Keratinocyte (primary cell): ENCODE data around the gene FLRT1. TPM values are rescaled to one million over a fixed set of nuclear protein-coding genes. Genes with fewer than 3 reads are reported as not detected.

ENCODE experiments used
- DNase-seq: peaks from one replicate; pipeline ENCODE4 v3.0.0-alpha.2; 2011; ENCODE audit warnings: low read depth, missing footprints, low spot score
- FAIRE-seq: peaks from 2 replicates; lab custom pipeline; 2011; peaks lifted over from hg19 to GRCh38; lab: Jason Lieb, UNC
- H2AFZ ChIP-seq: 2 replicates; pipeline ENCODE4 v1.6.0; 2012; ENCODE audit warnings: low read length, control low read depth, inconsistent platforms; ENCODE audit not compliant: control insufficient read depth
- H3K27ac ChIP-seq: 2 replicates; pipeline ENCODE4 v1.5.1; 2011; ENCODE audit warnings: low read length; ENCODE audit not compliant: control insufficient read depth, insufficient read depth
- H3K27me3 ChIP-seq: 3 replicates; pipeline ENCODE4 v1.6.0; 2011; ENCODE audit warnings: low read length; ENCODE audit not compliant: control insufficient read depth, insufficient read depth; ENCODE audit errors: extremely low read depth
- H3K36me3 ChIP-seq, 2 experiments: 2 replicates in 1 of 2; 3 replicates in 1 of 2; pipeline ENCODE4 v1.5.1; 2011; ENCODE audit warnings: low read length in 2 of 2, mild to moderate bottlenecking in 1 of 2; ENCODE audit not compliant: control insufficient read depth in 2 of 2, insufficient read depth in 2 of 2; ENCODE audit errors: extremely low read depth in 1 of 2
- H3K4me1 ChIP-seq: 3 replicates; pipeline ENCODE4 v1.5.1; 2011; ENCODE audit warnings: low read length; ENCODE audit not compliant: control insufficient read depth, insufficient read depth; ENCODE audit errors: extremely low read depth
- H3K4me2 ChIP-seq: 3 replicates; pipeline ENCODE4 v1.6.0; 2011; ENCODE audit warnings: low read depth, low read length; ENCODE audit not compliant: control insufficient read depth, insufficient read depth; ENCODE audit errors: extremely low read depth
- H3K4me3 ChIP-seq, 3 experiments: fragments of 200-600 bp in 1 of 3; sonication (generic) in 1 of 3; 2 replicates in 2 of 3; 3 replicates in 1 of 3; pipeline ENCODE4 v1.5.1; 2011 to 2016; ENCODE audit warnings: low read length in 3 of 3, mild to moderate bottlenecking in 3 of 3, control low read depth in 2 of 3, inconsistent platforms in 1 of 3, low read depth in 1 of 3, mixed read lengths in 1 of 3, mixed run types in 1 of 3, moderate library complexity in 1 of 3; ENCODE audit not compliant: control insufficient read depth in 2 of 3, insufficient read depth in 2 of 3; ENCODE audit errors: extremely low read depth in 1 of 3
- H3K79me2 ChIP-seq: 2 replicates; pipeline ENCODE4 v1.6.0; 2012; ENCODE audit warnings: low read length; ENCODE audit not compliant: control insufficient read depth, insufficient read depth
- H3K9ac ChIP-seq: 3 replicates; pipeline ENCODE4 v1.6.0; 2011; ENCODE audit warnings: low read length; ENCODE audit not compliant: control insufficient read depth, insufficient read depth; ENCODE audit errors: extremely low read depth
- H3K9me1 ChIP-seq: 3 replicates; pipeline ENCODE4 v1.6.0; 2011; ENCODE audit warnings: low read length; ENCODE audit not compliant: control insufficient read depth, insufficient read depth; ENCODE audit errors: extremely low read depth
- H3K9me3 ChIP-seq: 2 replicates; pipeline ENCODE4 v1.5.1; 2012; ENCODE audit warnings: low read depth, low read length; ENCODE audit not compliant: control insufficient read depth
- H4K20me1 ChIP-seq: 3 replicates; pipeline ENCODE4 v1.6.0; 2011; ENCODE audit warnings: low read length; ENCODE audit not compliant: control insufficient read depth, insufficient read depth; ENCODE audit errors: extremely low read depth
- EZH2 ChIP-seq: IDR thresholded peaks from one replicate; pipeline ENCODE4 v1.6.1; 2012; ENCODE audit warnings: inconsistent platforms, mild to moderate bottlenecking, low read length, moderate library complexity
- dilution Hi-C: fragments of 300-500 bp; cut with MboI; formaldehyde crosslinking; loops from one replicate; pipeline ENCODE4 v1.7.0; 2020; ENCODE audit warnings: low sequenced_read_pairs; ENCODE audit not compliant: extremely low pct_ligation_motif_present
- polyA plus RNA-seq, 5 experiments: library from polyadenylated mRNA; depleted of rRNA in 3 of 5; stranded (reverse) in 3 of 5; stranded (forward) in 1 of 5; unstranded in 1 of 5; fragments of >200 nt; gene quantifications; 1 replicate in 1 of 5; 2 replicates in 3 of 5; 3 replicates in 1 of 5; pipeline versions ENCODE4 v1.2.1 to v1.2.3, GENCODE V29; 2011 to 2012; ENCODE audit warnings: missing spikeins in 2 of 5, low read depth in 1 of 5, low replicate concordance in 1 of 5
- TF ChIP-seq, protein P1 (sequence below), 3 experiments: IDR thresholded peaks in 1 of 3; conservative IDR thresholded peaks in 1 of 3; optimal IDR thresholded peaks in 1 of 3; 2 replicates in 2 of 3; 3 replicates in 1 of 3; pipeline versions ENCODE3 to v1.5.1; 2011; ENCODE audit warnings: low read length in 3 of 3, mild to moderate bottlenecking in 3 of 3, moderate library complexity in 2 of 3, control low read depth in 1 of 3, inconsistent platforms in 1 of 3; ENCODE audit not compliant: insufficient read depth in 2 of 3; ENCODE audit errors: extremely low read depth in 1 of 3

The FLRT1 gene
- polyA plus RNA-seq, 1 donor (not counting 4 experiments of a cell fraction or from before 2014, with no cell fraction given) = not detected

DNA sequence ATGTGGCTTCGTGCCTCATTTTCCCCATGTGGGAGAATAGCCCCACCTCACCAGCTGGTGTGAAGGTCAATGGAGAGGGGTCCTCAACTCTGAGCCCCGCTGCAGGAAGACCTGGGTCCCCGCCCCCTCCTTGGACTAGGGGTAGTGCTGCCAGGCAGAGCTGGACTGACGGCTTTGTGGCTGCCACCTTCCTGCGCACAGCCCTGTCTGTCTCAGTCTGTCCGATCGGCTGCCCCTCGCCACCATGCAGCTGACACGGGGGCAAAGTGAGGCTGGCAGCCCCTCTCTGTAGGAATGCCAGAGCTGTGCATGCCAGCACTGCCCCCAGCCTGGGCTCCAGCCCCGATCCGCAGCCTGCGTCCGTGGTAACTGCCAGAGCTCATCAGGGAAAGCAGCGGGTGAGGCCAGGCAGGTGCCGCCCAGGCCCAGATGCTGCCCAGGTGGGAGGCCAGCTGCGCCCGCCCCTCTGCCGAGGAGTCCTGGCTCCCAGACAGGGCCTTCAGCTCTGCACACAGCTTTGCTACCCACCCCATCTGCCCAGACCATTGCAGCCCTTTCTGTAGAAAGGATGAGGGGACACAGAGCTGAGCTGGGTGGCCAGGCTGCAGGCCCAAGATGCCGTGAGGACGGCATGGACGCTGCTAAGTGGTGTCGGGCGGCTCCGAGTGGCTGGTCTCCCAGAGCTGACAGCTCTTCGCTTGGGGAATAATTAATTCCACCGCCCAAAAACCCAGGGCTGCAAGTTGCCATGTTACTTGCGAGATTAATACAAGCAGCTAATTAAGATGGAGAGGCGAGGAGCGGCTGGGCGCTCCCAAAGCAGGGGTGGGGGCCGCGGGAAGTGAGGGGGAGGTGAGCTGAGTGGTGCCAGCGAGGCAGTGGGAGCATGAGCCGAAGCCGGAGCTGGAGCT lies 19.5 kb upstream of the FLRT1 start:
- Histone ChIP-seq H3K9ac (no peak overlapping the region), H3K36me3 (no peaks in the 10 kb centered on the region), H3K4me2 (no peak overlapping the region), H4K20me1 (no peaks in the 10 kb centered on the region), H2AFZ (no peak overlapping the region), H3K27ac (no peak overlapping the region), H3K79me2 (no peaks in the 10 kb centered on the region), H3K27me3 (peaks cover 21% of the 10 kb centered on the region), H3K4me3 (no peak overlapping the region), H3K9me1 (no peaks in the 10 kb centered on the region), H3K9me3 (no peaks in the 10 kb centered on the region), H3K4me1 (no peaks in the 10 kb centered on the region)
- TF ChIP-seq, protein P1, sequence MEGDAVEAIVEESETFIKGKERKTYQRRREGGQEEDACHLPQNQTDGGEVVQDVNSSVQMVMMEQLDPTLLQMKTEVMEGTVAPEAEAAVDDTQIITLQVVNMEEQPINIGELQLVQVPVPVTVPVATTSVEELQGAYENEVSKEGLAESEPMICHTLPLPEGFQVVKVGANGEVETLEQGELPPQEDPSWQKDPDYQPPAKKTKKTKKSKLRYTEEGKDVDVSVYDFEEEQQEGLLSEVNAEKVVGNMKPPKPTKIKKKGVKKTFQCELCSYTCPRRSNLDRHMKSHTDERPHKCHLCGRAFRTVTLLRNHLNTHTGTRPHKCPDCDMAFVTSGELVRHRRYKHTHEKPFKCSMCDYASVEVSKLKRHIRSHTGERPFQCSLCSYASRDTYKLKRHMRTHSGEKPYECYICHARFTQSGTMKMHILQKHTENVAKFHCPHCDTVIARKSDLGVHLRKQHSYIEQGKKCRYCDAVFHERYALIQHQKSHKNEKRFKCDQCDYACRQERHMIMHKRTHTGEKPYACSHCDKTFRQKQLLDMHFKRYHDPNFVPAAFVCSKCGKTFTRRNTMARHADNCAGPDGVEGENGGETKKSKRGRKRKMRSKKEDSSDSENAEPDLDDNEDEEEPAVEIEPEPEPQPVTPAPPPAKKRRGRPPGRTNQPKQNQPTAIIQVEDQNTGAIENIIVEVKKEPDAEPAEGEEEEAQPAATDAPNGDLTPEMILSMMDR (optimal IDR thresholded peaks at IDR 0.05 in 1 of 3, IDR thresholded peaks at IDR 0.05 in 1 of 3, conservative IDR thresholded peaks at IDR 0.05 in 1 of 3; ENCODE audit: extremely low read depth in 1 of 3, insufficient read depth in 2 of 3, low read length in 3 of 3) = no peak
- no peak for TF ChIP-seq EZH2
- dilution Hi-C loops = no loop called here
- no peak for DNase-seq
- FAIRE-seq = no peak

DNA sequence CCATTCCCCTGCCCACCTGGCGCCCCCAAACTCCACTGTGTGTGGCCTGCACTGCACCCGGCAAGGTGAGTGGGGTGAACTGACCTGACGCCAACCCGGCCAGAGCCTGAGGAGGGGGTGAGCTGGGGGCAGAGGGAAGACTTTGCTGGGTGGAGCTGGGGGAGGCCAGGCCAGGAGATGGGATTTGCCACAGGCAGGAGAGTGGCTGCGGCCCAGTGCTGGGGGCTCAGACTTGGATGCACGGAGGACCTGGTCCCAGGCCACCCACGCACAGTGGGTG lies 17.8 kb upstream of the FLRT1 start:
- H3K9ac ChIP-seq = no peak overlapping the region
- H3K4me2 ChIP-seq = no peak overlapping the region
- H2AFZ ChIP-seq = no peak overlapping the region
- no peaks in the 10 kb centered on the region for H3K36me3 ChIP-seq
- H4K20me1 ChIP-seq = no peaks in the 10 kb centered on the region
- no peak overlapping the region for H3K4me3 ChIP-seq
- H3K9me1 ChIP-seq = no peaks in the 10 kb centered on the region
- no peaks in the 10 kb centered on the region for H3K9me3 ChIP-seq
- no peaks in the 10 kb centered on the region for H3K79me2 ChIP-seq
- no peak for FAIRE-seq
- dilution Hi-C loops = no loop called here
- TF ChIP-seq, protein P1 (optimal IDR thresholded peaks at IDR 0.05 in 1 of 3, IDR thresholded peaks at IDR 0.05 in 1 of 3, conservative IDR thresholded peaks at IDR 0.05 in 1 of 3; ENCODE audit: extremely low read depth in 1 of 3, insufficient read depth in 2 of 3, low read length in 3 of 3) = no peak
- TF ChIP-seq EZH2 = no peak
- H3K27me3 ChIP-seq = peaks cover 21% of the 10 kb centered on the region
- no peak overlapping the region for H3K27ac ChIP-seq
- peaks cover 4% of the 10 kb centered on the region for H3K4me1 ChIP-seq
- no peak for DNase-seq
